Esophagus muscularis mucosa (tissue), 3 donors: ENCODE measurements around the gene TLE4.

Source experiments
- CTCF ChIP-seq, 3 experiments: fragments of 200-600 bp in 2 of 3; fragments of 450-650 bp in 1 of 3; sonication (generic) in 2 of 3; IDR thresholded peaks; one replicate each; pipeline ENCODE4 v1.5.1; 2017 to 2019; ENCODE audit warnings: antibody characterized with exemption in 3 of 3, mild to moderate bottlenecking in 2 of 3, moderate library complexity in 1 of 3
- EP300 ChIP-seq: sonication (generic); formaldehyde crosslinking; IDR thresholded peaks from one replicate; pipeline ENCODE4 v1.6.1; 2017; ENCODE audit warnings: antibody characterized with exemption

- TF ChIP-seq EP300 (no peak), CTCF (IDR thresholded peaks at IDR 0.05) (no peak)
These were observed 197.9 kb downstream of the TLE4 start for GRCh38 chr9:79769476-79770275.
